GM12864 (cell line): Measurements from ENCODE around the gene TAP2.

ENCODE experiments used
- DNase-seq: peaks from one replicate; pipeline ENCODE4 v3.0.0-alpha.2; 2011; ENCODE audit warnings: low read depth
- H3K4me3 ChIP-seq: 2 replicates; pipeline ENCODE4 v1.5.1; 2011; ENCODE audit warnings: mild to moderate bottlenecking, low read depth, low read length, control low read depth
- CTCF ChIP-seq: IDR thresholded peaks from 2 replicates; pipeline ENCODE4 v1.5.1; 2011; ENCODE audit warnings: low read depth, mild to moderate bottlenecking, moderate library complexity, low read length, control low read depth, inconsistent platforms; ENCODE audit errors: missing control alignments

The TAP2 gene

GRCh38 chr6:32862725-32863124 lies 24.2 kb upstream of the TAP2 start:
- no peak overlapping the region for H3K4me3 ChIP-seq
- TF ChIP-seq CTCF, result no peak
- DNase-seq, result no peak

DNA sequence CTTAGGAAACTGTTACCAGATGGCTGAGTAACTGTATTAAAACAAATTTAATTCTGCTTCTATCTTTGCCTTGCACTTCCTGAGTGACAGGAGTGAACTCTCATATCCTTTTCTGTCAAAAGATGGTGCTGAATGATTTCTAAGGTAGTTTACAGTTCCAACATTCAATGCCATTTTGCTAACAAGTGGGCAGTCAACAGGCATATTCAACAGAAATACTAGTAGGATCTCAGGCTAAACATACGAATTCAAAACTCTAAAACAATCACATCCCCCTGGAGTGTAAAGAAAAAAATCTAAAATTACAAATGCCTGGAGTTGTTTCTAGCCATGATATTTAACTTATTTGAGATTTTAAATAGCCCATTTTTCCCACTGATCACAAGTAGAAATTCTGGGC lies 22.1 kb upstream of the TAP2 start:
- no peak overlapping the region for H3K4me3 ChIP-seq
- DNase-seq, result no peak
- no peak for TF ChIP-seq CTCF

DNA sequence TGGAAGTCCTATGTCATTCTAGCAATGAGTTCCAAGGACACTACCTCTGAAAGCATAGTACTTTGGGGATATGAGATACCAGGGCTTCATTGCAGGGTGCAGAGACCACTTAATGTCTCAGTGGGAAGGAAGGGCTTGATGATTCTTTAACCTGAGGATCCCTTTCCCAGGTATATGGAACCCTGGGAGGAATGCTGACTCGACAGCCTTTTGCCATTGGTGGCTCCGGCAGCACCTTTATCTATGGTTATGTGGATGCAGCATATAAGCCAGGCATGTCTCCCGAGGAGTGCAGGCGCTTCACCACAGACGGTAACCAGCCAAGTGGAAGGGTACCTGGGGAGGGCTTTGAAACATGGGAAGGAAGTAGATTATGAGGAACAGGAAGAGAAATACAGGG lies 19.7 kb upstream of the TAP2 start:
- H3K4me3 ChIP-seq, result no peak overlapping the region
- DNase-seq, result no peak
- TF ChIP-seq CTCF, result no peak

GRCh38 chr6:32857156-32857891 lies 18.8 kb upstream of the TAP2 start:
- DNase-seq, result no peak
- H3K4me3 ChIP-seq, result no peak overlapping the region
- no peak for TF ChIP-seq CTCF

- TF ChIP-seq CTCF, result no peak
- peak overlapping the region; percentile 98 for H3K4me3 ChIP-seq
- DNase-seq, result no peak
Observed at GRCh38 chr6:32855467-32856174, 17.1 kb upstream of the TAP2 start.

DNA sequence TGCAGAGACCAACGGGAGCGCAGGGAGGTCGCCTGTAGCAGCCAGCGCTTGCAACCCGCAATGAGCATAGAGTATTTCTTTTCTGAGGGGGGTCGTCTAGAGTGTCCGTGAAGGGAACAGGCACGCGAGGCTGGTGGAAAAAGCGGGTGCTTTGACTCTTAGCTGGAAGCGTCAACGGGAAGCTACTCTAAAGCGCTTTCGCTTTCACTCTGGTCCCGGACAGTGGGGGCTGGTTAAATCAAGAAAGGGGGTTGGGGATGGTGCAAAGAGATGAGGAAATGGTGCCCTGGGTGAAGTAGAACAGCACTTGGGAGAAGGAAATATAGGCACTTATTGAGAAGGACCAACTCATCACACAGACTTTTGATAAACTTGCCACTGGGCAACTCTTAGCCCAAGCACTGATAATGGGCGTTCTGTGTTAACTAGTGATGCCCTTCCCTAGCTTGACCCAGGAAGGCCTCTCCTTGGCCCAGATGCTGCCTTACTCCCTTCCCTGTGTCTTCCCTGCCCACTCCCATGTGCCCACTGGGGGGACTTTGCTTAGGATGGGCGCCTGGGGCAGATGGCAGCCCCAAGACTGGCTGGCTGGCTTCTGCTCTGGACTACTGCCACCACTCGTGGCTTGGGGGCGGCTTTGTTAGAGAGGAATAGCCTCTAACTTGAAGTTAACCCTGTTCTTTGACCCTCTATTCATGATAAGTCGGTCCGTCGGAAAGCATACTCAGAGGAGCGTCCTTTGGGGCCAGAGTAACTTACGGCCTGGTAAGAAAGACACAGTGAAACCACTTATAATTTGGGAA lies 16.0 kb upstream of the TAP2 start:
- no peak for TF ChIP-seq CTCF
- DNase-seq, result no peak
- H3K4me3 ChIP-seq, result peak overlapping the region; percentile 98
